Measurements from ENCODE around the gene ADAMTS12. TPM values are rescaled to one million over a fixed set of nuclear protein-coding genes. Genes with fewer than 3 reads are reported as not detected.
"Not testable (repeated sequence)": the region's sequence is repeated elsewhere in the genome, so short reads cannot be mapped to it uniquely, and the experiment has no call there.

ADAMTS12 gene
- total RNA-seq, 1 experiment from 2014 or later, result 0.18 TPM

- DNase-seq, result no peak
- no peaks in the 10 kb centered on the region for H4K20me1 ChIP-seq (ENCODE audit: low read length)
- ChIA-PET CTCF (no interaction called here), POLR2A (ENCODE audit: unreplicated experiment) (no interaction called here)
- H3K4me3 ChIP-seq (ENCODE audit: low read length), result no peak overlapping the region
- H3K27ac ChIP-seq (ENCODE audit: low read length), result no peak overlapping the region
- H3K9me3 ChIP-seq (ENCODE audit: low read length), result no peaks in the 10 kb centered on the region
- no peak overlapping the region for H3K9ac ChIP-seq (ENCODE audit: low read length)
- H3K4me2 ChIP-seq (ENCODE audit: low read length), result no peak overlapping the region
- no peak overlapping the region for H2AFZ ChIP-seq (ENCODE audit: low read length)
- H3K79me2 ChIP-seq (ENCODE audit: low read length), result no peaks in the 10 kb centered on the region
- intact Hi-C loops (cut with micrococcal nuclease), result no loop called here
- no TSS peak for BruUV-seq (replicated peaks)
- H3K4me1 ChIP-seq (ENCODE audit: insufficient read depth, low read length), result no peaks in the 10 kb centered on the region
- H3K9me2 ChIP-seq (replicated peaks; ENCODE audit: low read length), result no peaks in the 10 kb centered on the region
- ATAC-seq, result no peak
- no peaks in the 10 kb centered on the region for H3K36me3 ChIP-seq (ENCODE audit: low read depth, low read length)
- no peaks in the 10 kb centered on the region for H3K27me3 ChIP-seq (ENCODE audit: low read length)
- H3F3A ChIP-seq (ENCODE audit: low read length, unreplicated experiment), result no peaks in the 10 kb centered on the region
- TF ChIP-seq EZH2 (IDR thresholded peaks at IDR 0.05; ENCODE audit: low read length, unreplicated experiment) (no peak), EZH2phosphoT487 (IDR thresholded peaks at IDR 0.05; ENCODE audit: borderline replicate concordance, low read length) (no peak), CTCF (conservative IDR thresholded peaks at IDR 0.05; ENCODE audit: low read depth, low read length) (no peak)
Observed at GRCh38 chr5:33549982-33550567, 341.7 kb downstream of the ADAMTS12 start.

DNA sequence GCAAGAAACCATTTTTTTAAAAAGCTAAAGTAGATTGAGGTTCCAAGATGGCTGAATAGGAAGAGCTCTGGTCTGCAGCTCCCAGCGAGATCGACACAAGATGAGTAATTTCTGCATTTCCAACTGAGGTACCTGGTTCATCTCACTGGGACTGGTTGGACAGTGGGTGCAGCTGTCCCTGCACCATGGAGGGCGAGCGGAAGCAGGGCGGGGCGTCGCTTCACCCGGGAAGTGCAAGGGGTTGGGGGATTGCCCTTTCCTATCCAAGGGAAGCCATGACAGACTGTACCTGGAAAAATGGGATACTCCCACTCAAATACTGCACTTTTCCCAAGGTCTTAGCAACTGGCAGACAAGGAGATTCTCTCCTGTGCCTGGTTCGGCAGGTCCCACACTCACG, 352.0 kb downstream of the ADAMTS12 start:
- POLR2A ChIA-PET (ENCODE audit: unreplicated experiment); H3F3A ChIP-seq (ENCODE audit: low read length, unreplicated experiment); H3K9me3 ChIP-seq (ENCODE audit: low read length); H3K27me3 ChIP-seq (ENCODE audit: low read length); H3K4me3 ChIP-seq (ENCODE audit: low read length); intact Hi-C loops (cut with micrococcal nuclease); H3K27ac ChIP-seq (ENCODE audit: low read length); DNase-seq; ATAC-seq; H3K4me2 ChIP-seq (ENCODE audit: low read length); H3K79me2 ChIP-seq (ENCODE audit: low read length); H3K9ac ChIP-seq (ENCODE audit: low read length); CTCF ChIA-PET; H4K20me1 ChIP-seq (ENCODE audit: low read length); H2AFZ ChIP-seq (ENCODE audit: low read length); BruUV-seq (replicated peaks); H3K36me3 ChIP-seq (ENCODE audit: low read depth, low read length); H3K9me2 ChIP-seq (replicated peaks; ENCODE audit: low read length); H3K4me1 ChIP-seq (ENCODE audit: insufficient read depth, low read length): not testable (repeated sequence)

GRCh38 chr5:33539212-33539611, 352.6 kb downstream of the ADAMTS12 start:
- Histone ChIP-seq H3K4me3 (ENCODE audit: low read length) (no peak overlapping the region), H3K4me2 (ENCODE audit: low read length) (no peak overlapping the region), H3K36me3 (ENCODE audit: low read depth, low read length) (no peaks in the 10 kb centered on the region), H4K20me1 (ENCODE audit: low read length) (no peaks in the 10 kb centered on the region), H3K4me1 (ENCODE audit: insufficient read depth, low read length) (no peaks in the 10 kb centered on the region), H3K27me3 (ENCODE audit: low read length) (no peaks in the 10 kb centered on the region), H3F3A (ENCODE audit: low read length, unreplicated experiment) (no peaks in the 10 kb centered on the region), H3K27ac (ENCODE audit: low read length) (no peak overlapping the region), H3K9ac (ENCODE audit: low read length) (no peak overlapping the region), H2AFZ (ENCODE audit: low read length) (no peak overlapping the region), H3K9me3 (ENCODE audit: low read length) (no peaks in the 10 kb centered on the region), H3K79me2 (ENCODE audit: low read length) (no peaks in the 10 kb centered on the region), H3K9me2 (replicated peaks; ENCODE audit: low read length) (no peaks in the 10 kb centered on the region)
- no peak for TF ChIP-seq CTCF (conservative IDR thresholded peaks at IDR 0.05; ENCODE audit: low read depth, low read length)
- TF ChIP-seq EZH2phosphoT487 (IDR thresholded peaks at IDR 0.05; ENCODE audit: borderline replicate concordance, low read length), result no peak
- no peak for TF ChIP-seq EZH2 (IDR thresholded peaks at IDR 0.05; ENCODE audit: low read length, unreplicated experiment)
- DNase-seq (no peak), ATAC-seq (no peak)
- intact Hi-C loops (cut with micrococcal nuclease), result no loop called here
- BruUV-seq (replicated peaks), result no TSS peak
- ChIA-PET CTCF (no interaction called here), POLR2A (ENCODE audit: unreplicated experiment) (no interaction called here)
